NCI-H2029 treated with DMSO at 0.1 percent for 48 hours (cell line): ENCODE data around the gene UCP3.
A peak's percentile ranks its signal among the peaks of the same experiment; 100 is the strongest.

Source experiments
- DNase-seq: peaks from one replicate; lab custom pipeline; 2025; lab: John Stamatoyannopoulos, UW

UCP3 gene

DNA sequence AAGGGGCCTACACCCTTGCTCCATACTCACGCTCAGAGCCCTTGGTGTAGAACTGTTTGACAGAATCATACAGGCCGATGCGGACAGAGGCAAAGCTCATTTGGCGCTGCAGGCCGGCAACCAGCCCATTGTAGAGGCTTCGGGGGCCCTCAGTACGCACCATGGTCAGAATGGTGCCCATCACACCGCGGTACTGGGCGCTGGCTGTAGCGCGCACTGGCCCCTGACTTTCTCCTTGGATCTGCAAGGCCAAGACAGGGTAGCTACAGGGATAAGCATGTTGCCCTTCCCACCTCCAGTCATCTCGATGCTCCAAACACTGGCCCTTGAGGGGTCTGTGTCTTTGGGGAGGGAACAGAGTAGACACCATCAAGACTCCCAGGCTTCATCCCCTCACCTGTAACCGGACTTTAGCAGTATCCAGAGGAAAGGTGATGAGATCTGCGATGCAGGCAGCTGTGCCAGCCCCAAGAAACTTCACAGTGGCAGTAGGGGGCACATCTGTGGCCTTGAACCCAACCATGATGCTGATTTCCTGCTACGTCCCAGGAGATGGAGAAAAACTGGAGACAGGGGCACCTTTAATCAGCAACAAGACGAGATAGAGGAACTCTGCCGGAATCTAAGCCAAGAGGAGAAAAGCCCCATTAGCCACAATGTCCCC, 30.9 kb downstream of the UCP3 start:
- no peak for DNase-seq

DNA sequence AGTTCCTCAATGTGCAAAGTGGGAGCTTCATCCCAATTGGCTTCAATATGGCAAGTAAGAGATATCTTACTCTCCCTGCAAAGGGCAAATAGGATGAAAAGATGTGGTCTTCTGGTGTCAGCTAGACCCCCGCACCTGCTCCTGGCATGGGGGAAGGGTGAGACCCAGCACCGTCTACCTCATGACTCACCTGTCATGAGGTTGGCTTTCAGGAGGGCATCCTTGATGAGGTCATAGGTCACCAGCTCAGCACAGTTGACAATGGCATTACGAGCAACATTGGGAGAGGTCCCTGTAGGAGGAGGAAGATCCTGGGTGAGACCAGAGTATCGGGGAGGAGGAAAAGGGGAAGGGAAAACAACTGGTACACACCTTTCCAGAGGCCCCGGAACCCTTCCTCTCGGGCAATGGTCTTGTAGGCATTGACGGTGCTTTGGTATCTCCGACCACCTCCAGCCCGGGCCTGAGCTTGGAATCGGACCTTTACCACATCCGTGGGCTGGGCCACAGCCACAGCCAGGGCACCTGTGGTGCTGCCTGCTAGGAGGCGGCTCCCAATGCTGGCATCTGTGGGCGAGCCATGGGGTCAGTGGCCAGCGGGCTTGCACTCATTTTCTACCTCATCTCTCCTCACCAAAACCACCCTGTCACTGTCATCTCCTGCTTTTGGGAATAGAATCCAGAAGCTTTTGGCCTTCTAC, 32.3 kb downstream of the UCP3 start:
- DNase-seq: no peak

GRCh38 chr11:73975479-73975757, 33.5 kb downstream of the UCP3 start:
- DNase-seq: no peak

DNA sequence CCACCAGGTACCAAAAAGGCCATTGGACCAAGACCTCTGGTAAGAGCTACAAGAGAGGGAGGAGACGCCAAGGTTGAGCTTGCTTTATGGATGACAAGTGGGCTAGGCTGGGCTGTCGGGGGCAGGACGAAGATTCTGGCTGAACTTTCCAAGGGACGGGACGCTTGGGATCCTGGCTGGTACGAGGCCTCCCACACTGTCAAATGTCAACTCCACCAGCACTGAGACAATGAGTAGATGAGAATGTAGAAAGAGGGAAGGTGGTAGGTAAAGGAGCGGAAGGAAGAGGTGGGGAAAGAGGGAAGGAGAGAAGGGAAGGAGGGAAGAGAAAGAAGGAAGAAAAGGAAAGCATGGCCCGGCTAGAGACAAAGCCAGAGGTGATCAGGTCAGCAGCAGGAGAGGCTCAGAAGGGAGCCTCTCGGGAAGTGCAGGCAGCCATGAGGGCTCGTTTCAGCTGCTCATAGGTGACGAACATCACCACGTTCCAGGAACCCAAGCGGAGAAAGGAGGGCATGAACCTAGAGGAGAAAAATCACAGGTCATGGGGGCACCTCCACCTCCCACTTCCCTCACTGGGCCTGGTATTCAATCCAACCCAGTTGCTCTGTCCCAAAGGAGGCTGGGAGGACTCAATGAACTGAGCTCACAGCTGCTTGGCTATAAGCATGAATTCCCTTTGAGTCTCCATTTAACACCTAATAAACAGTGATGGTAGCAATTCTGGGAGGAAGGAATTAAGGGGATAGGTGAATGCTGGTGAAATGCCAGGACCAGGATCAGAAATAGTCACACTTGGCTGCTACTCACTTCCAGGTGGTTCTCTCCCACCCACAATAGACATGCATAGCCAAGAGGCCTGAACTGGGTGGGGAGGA, 34.0 kb downstream of the UCP3 start:
- no peak for DNase-seq

DNA sequence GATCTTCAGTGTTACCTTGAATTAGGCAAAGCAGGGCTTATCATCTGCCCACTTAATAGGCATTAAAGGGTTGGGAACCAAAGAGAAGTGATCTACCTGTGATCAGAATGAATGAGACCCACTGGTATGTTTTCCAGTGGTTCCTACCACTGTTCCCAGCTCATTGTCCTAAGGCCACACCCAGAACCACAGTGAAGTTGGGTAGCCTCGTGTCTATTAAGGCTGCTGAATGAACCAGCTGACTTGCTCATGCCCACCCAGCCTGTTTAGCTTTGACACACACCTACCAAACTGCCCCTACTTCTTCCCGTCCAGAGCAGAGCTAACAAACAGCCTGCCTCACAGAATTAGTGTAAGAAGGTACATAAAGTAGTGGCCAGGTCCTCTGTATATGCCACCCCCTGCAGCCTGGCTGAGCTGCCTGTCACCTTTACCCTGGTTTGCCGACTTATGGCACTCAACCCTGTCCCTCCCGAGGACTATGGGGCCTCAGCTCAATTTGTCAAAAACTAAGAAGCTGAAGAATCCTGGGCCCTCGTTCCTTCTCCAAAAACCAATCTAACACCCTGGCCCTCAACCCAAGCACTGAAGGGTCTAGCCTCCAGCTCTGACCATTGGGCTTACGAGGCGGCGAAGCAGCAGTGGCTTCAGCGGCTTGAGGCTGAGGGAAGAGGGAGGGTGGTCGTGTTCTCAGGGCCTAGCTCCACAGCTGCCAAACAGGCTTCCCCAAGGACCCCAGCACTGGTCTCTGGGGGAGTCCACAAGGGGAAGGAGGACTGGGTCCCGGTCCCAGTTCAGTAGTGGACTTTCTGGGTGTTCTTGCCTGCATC, 36.0 kb downstream of the UCP3 start:
- DNase-seq: no peak

DNA sequence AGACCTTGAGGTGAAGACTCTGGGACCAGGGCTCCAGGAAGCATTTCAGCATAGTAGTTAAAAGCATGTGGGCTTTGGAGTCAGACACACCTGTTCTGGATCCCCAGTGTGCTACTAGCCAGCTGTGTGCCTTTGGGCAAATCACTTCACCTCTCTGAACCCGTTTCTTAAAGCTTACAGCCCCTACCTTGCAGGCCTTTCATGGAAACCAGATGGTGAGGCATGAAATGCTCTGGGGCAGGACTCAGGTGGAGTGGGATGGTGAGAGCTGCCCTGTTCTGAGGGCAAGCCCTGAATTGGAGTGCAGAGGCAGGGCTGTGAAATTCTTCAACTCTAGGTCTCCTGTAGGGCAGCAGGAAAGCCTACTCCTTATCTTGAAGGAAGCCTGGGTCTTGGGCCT, 36.7 kb downstream of the UCP3 start:
- no peak for DNase-seq

- DNase-seq: no peak
These were observed 37.6 kb downstream of the UCP3 start for GRCh38 chr11:73971175-73971719.

- peak; percentile 23 for DNase-seq
These were observed 38.7 kb downstream of the UCP3 start for GRCh38 chr11:73969991-73970800.

DNA sequence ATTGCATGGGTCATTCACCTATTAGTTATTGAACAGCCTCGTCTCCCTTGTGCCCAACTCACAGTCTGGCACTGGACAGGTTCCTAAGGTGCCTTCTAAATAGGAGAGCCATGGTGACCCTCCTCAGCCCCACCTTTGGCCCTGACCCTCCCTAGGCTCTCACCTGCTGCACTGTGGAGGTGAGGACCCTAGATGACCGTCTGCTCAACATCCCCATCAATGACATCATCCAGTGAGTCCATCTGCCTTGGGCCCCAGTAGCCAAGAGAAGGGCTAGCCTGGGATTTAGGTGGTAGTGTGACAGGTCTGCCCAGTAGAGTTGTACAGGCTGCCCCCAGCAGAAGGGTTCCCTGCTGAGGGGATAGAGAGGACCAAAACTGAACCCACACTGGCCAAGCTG, 39.8 kb downstream of the UCP3 start:
- DNase-seq: no peak

DNA sequence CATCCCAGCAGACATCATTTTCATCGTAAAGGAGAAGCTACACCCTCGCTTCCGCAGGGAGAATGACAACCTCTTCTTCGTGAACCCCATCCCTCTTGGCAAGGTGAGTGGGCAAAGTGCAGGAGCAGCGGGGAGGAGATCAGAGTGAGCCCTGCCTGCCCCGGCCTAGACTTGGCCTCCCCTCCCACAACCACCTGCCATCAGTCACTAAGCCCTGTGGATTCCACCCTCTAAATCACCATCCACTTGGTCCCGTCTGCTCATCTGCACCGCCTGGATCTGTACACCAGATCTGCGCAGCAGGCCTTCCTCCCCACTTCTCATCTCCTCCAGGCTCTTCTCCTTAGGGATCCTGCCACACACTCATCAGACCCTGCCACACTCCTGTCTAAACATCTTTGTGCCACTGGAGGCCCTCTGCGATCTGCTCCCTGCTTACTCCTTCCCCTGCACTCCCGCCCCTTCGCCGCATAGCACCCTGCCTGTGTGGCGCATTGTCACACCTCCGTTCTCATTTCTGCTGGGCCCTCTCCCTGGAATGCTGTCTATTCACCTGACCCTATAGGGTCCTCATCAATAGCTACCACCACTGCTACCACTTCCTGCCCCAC, 40.4 kb downstream of the UCP3 start:
- DNase-seq: no peak

DNA sequence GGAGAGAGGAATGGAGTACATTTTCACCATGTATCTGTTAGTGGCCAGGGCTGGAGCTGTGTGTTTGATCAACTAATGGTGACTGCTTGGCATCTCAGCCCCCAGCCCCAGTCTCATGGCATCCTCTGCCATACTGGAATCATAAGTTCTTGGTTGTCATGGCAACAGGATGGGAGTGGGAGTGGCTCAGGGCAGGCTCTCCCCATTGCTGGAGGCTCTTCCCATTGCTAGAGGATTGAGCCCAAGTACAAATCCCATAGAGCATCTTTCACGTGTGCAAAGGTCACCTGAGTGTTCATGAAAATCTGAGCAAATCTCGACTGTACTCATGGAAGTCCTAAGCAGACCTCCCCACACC, 43.1 kb downstream of the UCP3 start:
- no peak for DNase-seq

- no peak for DNase-seq
These were observed 43.7 kb downstream of the UCP3 start for GRCh38 chr11:73965076-73965763.

GRCh38 chr11:73963861-73964260, 45.0 kb downstream of the UCP3 start:
- no peak for DNase-seq

DNA sequence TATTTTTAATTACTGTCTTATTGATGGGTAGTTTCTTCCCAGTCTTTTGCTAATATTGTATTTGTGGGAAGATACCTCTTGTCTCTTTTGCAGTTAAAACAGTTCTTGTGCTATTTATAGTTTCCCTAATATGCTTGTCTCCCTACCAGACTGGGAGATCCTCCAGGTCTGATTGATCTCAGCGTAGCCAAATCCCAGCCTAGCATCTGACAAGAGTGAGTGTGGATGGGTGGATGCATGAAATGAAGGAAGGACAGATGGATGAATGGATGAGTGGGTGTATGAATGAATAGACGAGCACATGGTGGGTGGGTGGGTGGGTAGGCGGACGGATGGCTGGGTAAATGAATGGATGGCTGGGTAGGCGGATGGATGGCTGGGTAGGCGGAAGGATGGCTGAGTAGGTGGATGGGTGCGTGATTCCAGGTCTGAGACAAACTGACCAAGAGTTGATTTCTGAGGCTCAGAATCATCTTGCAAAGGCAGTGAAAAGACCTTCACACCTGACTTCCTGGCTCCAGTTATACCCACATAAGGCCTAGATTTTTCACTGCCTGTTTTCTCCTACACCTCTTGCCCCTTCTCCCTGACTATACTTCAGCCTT, 46.7 kb downstream of the UCP3 start:
- DNase-seq: no peak

DNA sequence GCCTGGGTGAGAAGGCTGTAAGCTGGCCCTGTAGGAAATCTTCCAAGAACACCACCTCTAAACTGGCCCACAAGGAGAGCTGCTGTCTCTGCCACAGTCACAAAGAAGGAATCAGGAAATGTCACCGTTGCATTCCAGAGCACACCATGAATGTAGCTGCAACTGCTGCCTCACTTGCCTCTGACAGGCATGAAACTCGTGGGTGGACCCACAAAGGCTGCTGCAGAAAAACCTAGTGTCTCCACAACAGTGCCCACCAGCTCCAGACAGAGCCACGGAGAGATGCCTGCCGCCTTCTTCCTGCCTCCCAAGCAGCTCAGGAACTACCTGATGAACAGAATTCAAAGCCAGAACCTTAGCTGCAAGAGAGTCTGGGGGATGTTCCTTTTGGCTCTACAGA, 47.6 kb downstream of the UCP3 start:
- no peak for DNase-seq

DNA sequence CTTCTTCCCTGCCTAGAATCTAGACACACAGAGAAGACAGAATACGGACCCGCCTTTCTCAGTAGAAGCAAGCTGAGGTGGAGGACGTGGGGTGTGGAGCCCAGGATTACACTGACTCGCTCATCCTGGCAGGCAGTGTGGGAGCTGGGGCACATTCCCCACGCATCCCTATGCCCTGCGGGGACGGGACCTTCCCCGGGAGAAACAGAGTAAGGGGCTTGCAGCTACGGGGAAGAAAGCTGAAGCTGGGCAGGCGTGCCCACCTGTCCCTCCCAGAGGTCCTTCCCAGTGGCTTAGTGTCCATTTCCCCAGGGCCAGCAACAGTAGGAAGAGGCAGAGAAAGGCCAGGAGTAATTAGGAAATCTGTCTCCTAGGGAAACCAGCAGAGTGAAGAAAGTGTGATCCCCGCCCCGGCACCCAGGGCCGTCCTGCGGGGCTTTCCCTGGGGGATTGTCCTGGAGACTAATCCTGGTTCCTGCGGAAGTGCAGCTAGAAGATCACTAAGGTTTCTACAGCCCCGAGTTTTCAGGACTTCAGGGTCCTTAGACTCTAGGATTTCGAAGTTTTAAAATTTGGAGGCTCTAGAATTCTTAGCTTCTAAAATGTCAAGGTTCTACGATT, 50.3 kb downstream of the UCP3 start:
- no peak for DNase-seq

DNA sequence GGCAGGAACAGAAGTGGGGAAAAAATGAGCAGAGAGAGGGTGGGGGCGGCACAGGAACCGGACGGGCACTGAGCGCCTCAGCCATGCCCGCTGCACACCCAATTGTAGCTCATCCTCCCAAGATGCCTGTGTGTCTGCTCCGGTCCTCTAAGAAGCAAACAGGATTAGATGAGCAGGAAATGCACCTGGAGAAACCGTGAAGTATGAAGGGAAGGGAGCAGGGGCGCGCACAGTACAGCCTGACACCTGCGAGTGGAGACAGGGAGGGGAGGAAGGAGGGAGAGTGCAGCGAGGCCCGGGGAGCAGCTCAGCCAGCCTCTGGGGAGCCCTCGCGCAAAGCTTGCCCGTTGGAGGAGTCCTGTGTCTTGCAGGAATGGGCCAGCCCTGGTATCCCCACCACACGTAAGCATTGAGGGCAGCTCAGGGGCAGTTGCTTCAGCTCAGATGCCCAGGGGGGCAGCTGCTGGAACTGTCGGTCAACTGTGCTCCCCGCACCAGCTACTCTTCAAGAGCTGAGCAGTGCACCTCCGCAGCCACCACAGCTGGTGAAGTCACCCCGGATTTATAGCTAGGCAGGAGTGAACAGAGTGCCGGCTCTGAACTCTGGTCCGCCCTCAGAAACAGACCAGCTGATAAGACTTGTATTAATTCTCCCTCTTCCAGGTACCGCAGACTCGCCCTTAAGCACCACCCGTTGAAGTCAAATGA, 51.1 kb downstream of the UCP3 start:
- DNase-seq: no peak

GRCh38 chr11:73956876-73957653, 51.8 kb downstream of the UCP3 start:
- no peak for DNase-seq
